Measurements from ENCODE around the gene NTRK3. TPM values are rescaled to one million over a fixed set of nuclear protein-coding genes. Genes with fewer than 3 reads are reported as not detected.

NTRK3 gene
- total RNA-seq, 6 donors from 2014 or later = 1.4 to 11.5 (median 2.4) TPM

DNA sequence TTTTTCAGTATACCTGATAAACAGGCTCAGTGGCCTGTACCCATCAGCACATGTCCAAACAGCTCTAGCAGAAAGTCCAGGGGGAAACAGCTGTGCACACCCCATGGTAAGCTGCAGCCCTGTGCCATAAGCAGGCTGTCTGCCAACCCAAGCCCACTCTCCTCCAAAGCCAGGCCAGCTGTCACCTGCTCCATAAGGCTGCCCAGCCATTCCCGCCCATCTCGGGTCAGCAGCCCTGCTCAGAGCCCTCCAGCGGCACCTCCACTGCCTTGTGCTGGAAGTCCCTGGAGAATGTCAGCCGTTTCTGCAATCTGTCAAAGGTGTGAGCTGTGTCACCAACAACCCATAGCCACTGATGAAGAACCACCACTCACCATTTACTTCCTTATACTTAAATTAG, 82.0 kb downstream of the NTRK3 start:
- Histone ChIP-seq H3K4me3 (no peak overlapping the region), H3K27me3 (no peaks in the 10 kb centered on the region), H3K27ac (no peak overlapping the region), H3K9me3 (no peaks in the 10 kb centered on the region), H3K4me1 (no peaks in the 10 kb centered on the region), H3K36me3 (no peaks in the 10 kb centered on the region)
- ATAC-seq (ENCODE audit: low FRiP score in 2 of 2) (peak in 1 of 2 donors; percentile 19), DNase-seq (peak in 1 of 2 donors; percentile 25)
- TF ChIP-seq, protein P1, sequence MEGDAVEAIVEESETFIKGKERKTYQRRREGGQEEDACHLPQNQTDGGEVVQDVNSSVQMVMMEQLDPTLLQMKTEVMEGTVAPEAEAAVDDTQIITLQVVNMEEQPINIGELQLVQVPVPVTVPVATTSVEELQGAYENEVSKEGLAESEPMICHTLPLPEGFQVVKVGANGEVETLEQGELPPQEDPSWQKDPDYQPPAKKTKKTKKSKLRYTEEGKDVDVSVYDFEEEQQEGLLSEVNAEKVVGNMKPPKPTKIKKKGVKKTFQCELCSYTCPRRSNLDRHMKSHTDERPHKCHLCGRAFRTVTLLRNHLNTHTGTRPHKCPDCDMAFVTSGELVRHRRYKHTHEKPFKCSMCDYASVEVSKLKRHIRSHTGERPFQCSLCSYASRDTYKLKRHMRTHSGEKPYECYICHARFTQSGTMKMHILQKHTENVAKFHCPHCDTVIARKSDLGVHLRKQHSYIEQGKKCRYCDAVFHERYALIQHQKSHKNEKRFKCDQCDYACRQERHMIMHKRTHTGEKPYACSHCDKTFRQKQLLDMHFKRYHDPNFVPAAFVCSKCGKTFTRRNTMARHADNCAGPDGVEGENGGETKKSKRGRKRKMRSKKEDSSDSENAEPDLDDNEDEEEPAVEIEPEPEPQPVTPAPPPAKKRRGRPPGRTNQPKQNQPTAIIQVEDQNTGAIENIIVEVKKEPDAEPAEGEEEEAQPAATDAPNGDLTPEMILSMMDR (IDR thresholded peaks at IDR 0.05) = no peak
- TF ChIP-seq POLR2AphosphoS5 (IDR thresholded peaks at IDR 0.05) (no peak), EP300 (IDR thresholded peaks at IDR 0.05) (no peak), POLR2A (IDR thresholded peaks at IDR 0.05) (no peak)
- 64 to 78% methylated on average over 4 of the region's 4 CpGs for WGBS, 2 donors

DNA sequence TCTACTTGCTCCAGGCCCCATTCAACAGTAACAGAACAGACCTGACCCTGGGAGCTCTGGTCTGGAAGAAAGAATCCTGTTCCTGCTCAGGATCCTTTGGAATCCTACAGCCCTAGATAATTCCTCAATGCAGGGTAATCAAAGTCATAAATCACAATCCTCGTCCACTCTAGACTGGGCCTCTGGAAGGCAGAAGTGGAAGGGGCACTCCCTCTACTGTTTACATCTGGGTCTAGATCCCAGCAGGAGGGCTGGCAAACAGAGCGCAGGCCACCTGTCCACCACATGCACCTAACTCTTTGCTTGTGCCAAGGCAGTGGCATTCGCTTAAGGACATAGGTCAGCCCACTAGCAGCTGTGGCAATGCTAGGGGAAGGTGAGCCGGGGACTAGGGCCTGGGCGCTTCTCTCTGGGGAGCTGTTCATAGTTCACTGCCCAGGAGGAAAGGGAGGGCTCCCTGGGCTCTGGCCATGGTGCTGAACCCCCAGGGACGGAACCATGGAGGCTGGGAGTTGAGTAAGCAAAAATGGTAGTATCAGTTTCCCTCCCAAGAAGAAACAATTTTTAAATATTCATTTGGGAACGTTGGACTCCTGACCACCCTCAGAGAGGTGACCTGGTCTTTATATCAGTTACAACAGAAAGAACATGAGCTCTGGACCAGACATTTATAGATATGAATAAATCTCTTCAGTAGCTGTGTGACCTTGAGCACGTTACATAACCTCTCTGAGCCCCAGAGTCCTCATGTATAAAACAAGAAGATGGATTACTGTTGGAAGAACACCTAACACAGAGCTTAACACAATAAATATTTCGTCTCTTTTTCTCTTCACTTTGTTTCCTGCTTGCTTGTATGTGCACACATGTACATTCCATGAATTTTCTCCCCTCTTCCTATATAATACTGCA, 90.2 kb downstream of the NTRK3 start:
- 34 to 50% methylated on average over 9 of the region's 9 CpGs for WGBS, 2 donors
- H3K9me3 ChIP-seq = no peaks in the 10 kb centered on the region
- H3K4me3 ChIP-seq = no peak overlapping the region
- TF ChIP-seq POLR2A (IDR thresholded peaks at IDR 0.05) (no peak), EP300 (IDR thresholded peaks at IDR 0.05) (no peak), POLR2AphosphoS5 (IDR thresholded peaks at IDR 0.05) (no peak)
- TF ChIP-seq, protein P1 (IDR thresholded peaks at IDR 0.05) = no peak
- no peaks in the 10 kb centered on the region for H3K36me3 ChIP-seq
- H3K27ac ChIP-seq = no peak overlapping the region
- no peak for ATAC-seq (ENCODE audit: low FRiP score in 2 of 2)
- H3K4me1 ChIP-seq = no peaks in the 10 kb centered on the region
- no peaks in the 10 kb centered on the region for H3K27me3 ChIP-seq
- no peak for DNase-seq

DNA sequence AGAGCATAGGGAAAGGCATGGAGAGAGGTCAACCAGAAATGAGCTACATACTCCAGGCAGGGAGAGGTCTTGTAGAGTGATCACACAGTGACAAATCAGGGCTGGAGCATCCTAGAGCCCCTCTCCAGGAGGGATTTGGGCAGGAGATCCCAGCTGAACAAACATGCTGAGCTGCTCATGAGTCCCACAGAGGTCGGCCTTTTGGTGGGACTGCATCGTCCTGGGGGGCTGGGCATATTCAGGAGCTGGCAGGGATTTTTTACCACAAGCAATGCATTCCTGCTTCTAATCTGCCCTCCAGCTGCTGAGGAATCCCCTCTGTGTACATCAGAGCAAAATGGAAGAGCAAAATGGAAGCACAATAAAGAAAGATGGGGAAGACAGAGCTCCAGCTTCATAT, 94.9 kb downstream of the NTRK3 start:
- DNase-seq = no peak
- Histone ChIP-seq H3K4me1 (no peaks in the 10 kb centered on the region), H3K36me3 (no peaks in the 10 kb centered on the region), H3K9me3 (no peaks in the 10 kb centered on the region), H3K27ac (no peak overlapping the region), H3K27me3 (no peaks in the 10 kb centered on the region), H3K4me3 (no peak overlapping the region)
- TF ChIP-seq, protein P1 (IDR thresholded peaks at IDR 0.05) = no peak
- TF ChIP-seq POLR2A (IDR thresholded peaks at IDR 0.05) = no peak
- no peak for TF ChIP-seq EP300 (IDR thresholded peaks at IDR 0.05)
- TF ChIP-seq POLR2AphosphoS5 (IDR thresholded peaks at IDR 0.05) = no peak
- 67 to 71% methylated on average over 2 of the region's 2 CpGs for WGBS, 2 donors
- ATAC-seq (ENCODE audit: low FRiP score in 2 of 2) = no peak

DNA sequence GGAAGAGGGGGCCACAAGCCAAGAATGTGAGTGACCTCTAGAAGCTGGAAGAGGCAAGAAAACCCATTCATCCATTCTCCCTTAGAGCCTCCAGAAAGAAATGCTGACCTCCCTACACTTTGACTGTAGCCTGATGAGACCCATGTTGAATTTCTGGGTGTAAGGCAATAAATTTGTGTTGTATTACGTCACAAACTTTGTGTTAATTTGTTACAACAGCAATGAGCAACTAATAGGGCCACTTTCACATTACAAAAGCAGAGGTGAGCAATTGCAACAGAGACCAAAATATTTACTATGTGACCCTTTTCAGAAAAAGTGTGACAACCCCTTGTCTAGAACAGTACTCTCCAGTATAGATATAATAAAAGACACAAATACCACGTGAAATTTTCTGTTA, 101.2 kb downstream of the NTRK3 start:
- 56 to 61% methylated on average over 2 of the region's 2 CpGs for WGBS, 2 donors
- ATAC-seq (ENCODE audit: low FRiP score in 2 of 2) = no peak
- no peaks in the 10 kb centered on the region for H3K36me3 ChIP-seq

More for the DNA sequence above, 101.2 kb downstream of the NTRK3 start:
- Histone ChIP-seq H3K4me1 (no peaks in the 10 kb centered on the region), H3K9me3 (no peaks in the 10 kb centered on the region), H3K27me3 (no peaks in the 10 kb centered on the region), H3K27ac (no peak overlapping the region), H3K4me3 (no peak overlapping the region)
- TF ChIP-seq, protein P1 (IDR thresholded peaks at IDR 0.05) = no peak
- TF ChIP-seq EP300 (IDR thresholded peaks at IDR 0.05) (no peak), POLR2A (IDR thresholded peaks at IDR 0.05) (no peak)
- DNase-seq = no peak

Measured in upper lobe of left lung (tissue), 6 donors.